HepG2 (cell line): Measurements from ENCODE around the gene AHCY. TPM values are rescaled to one million over a fixed set of nuclear protein-coding genes. Genes with fewer than 3 reads are reported as not detected.

Source experiments
- BCL6 ChIP-seq: IDR thresholded peaks from 2 replicates; pipeline ENCODE4 v1.6.1; 2016; ENCODE audit warnings: missing genetic modification reagents, missing compliant biosample characterization
- DPF2 ChIP-seq: sonication (generic); formaldehyde crosslinking; IDR thresholded peaks from 2 replicates; pipeline ENCODE4 v1.4.0; 2020; ENCODE audit warnings: mild to moderate bottlenecking, low read depth, missing genetic modification reagents, borderline replicate concordance
- GATAD1 ChIP-seq: IDR thresholded peaks from 2 replicates; pipeline ENCODE4 v1.6.1; 2016; ENCODE audit warnings: missing genetic modification reagents, missing compliant biosample characterization
- HNRNPK ChIP-seq: fragments of 200-400 bp; formaldehyde crosslinking; IDR thresholded peaks from 2 replicates; pipeline ENCODE4 v1.6.1; 2018; ENCODE audit warnings: low read length, low read depth, moderate library complexity, mild to moderate bottlenecking; ENCODE audit not compliant: poor library complexity, severe bottlenecking
- PTBP1 ChIP-seq: fragments of 200-400 bp; formaldehyde crosslinking; IDR thresholded peaks from 2 replicates; pipeline ENCODE4 v1.6.1; 2018; ENCODE audit warnings: low read length, low read depth; ENCODE audit not compliant: poor library complexity, severe bottlenecking
- RBFOX2 ChIP-seq: fragments of 200-400 bp; formaldehyde crosslinking; IDR thresholded peaks from 2 replicates; pipeline ENCODE4 v1.6.1; 2017; ENCODE audit warnings: low read depth, mild to moderate bottlenecking, low read length
- RFXANK ChIP-seq: IDR thresholded peaks from 2 replicates; pipeline ENCODE4 v1.6.1; 2016
- SMARCE1 ChIP-seq: fragments of 450-650 bp; IDR thresholded peaks from 2 replicates; pipeline ENCODE4 v1.6.1; 2017; ENCODE audit warnings: borderline replicate concordance
- TARDBP ChIP-seq: sonication (generic); formaldehyde crosslinking; IDR thresholded peaks from 2 replicates; pipeline ENCODE4 v1.8.0; 2022; ENCODE audit warnings: mild to moderate bottlenecking, missing genetic modification reagents
- TBX2 ChIP-seq: sonication (generic); formaldehyde crosslinking; IDR thresholded peaks from 2 replicates; pipeline ENCODE4 v1.5.0; 2020; ENCODE audit warnings: missing genetic modification reagents, mild to moderate bottlenecking, borderline replicate concordance
- TRIM24 ChIP-seq: sonication (generic); formaldehyde crosslinking; IDR thresholded peaks from 2 replicates; pipeline ENCODE4 v1.8.0; 2022; ENCODE audit warnings: mild to moderate bottlenecking, missing genetic modification reagents
- ZBTB7B ChIP-seq: sonication (generic); formaldehyde crosslinking; IDR thresholded peaks from 2 replicates; pipeline ENCODE4 v1.4.0; 2020; ENCODE audit warnings: missing genetic modification reagents
- ZNF124 ChIP-seq: sonication (generic); formaldehyde crosslinking; IDR thresholded peaks from 2 replicates; pipeline ENCODE4 v1.4.0; 2020; ENCODE audit warnings: missing genetic modification reagents
- ZNF337 ChIP-seq: sonication (generic); formaldehyde crosslinking; IDR thresholded peaks from 2 replicates; pipeline ENCODE4 v1.5.1; 2020; ENCODE audit warnings: missing genetic modification reagents, low read depth, mild to moderate bottlenecking, borderline replicate concordance
- ZNF354B ChIP-seq: sonication (generic); formaldehyde crosslinking; IDR thresholded peaks from 2 replicates; pipeline ENCODE4 v1.8.0; 2022; ENCODE audit warnings: mild to moderate bottlenecking, missing genetic modification reagents
- ZNF644 ChIP-seq: IDR thresholded peaks from 2 replicates; pipeline ENCODE4 v1.6.1; 2016; ENCODE audit warnings: low read depth
- ZNF737 ChIP-seq: sonication (generic); formaldehyde crosslinking; IDR thresholded peaks from 2 replicates; pipeline ENCODE4 v1.5.0; 2020; ENCODE audit warnings: missing genetic modification reagents, mild to moderate bottlenecking, borderline replicate concordance
- ZNF776 ChIP-seq: sonication (generic); formaldehyde crosslinking; IDR thresholded peaks from 2 replicates; pipeline ENCODE4 v1.4.0; 2020; ENCODE audit warnings: mild to moderate bottlenecking, missing genetic modification reagents
- ZNF777 ChIP-seq: sonication (generic); formaldehyde crosslinking; IDR thresholded peaks from 2 replicates; pipeline ENCODE4 v1.4.0; 2020; ENCODE audit warnings: missing genetic modification reagents
- polyA plus RNA-seq, 8 experiments: library from polyadenylated mRNA; depleted of rRNA in 3 of 8; stranded (reverse) in 7 of 8; unstranded in 1 of 8; fragments of >200 nt; fragmentation: Illumina TruSeq in 4 of 8; extraction: Trizol in 4 of 8; gene quantifications; 2 replicates each; pipeline versions ENCODE4 v1.2.1 to v1.2.3, GENCODE V29; 2011 to 2016; ENCODE audit warnings: low read depth in 4 of 8, missing spikeins in 1 of 8, mixed read lengths in 1 of 8; ENCODE audit not compliant: insufficient read depth in 1 of 8
- total RNA-seq, 5 experiments: library from RNA; depleted of rRNA; stranded (reverse); fragments of >200 nt; fragmentation: Illumina TruSeq; extraction: Trizol; gene quantifications; 2 replicates each; pipeline ENCODE4 v1.2.3, GENCODE V29; 2016; ENCODE audit warnings: low read depth in 1 of 5
- TF ChIP-seq, protein P1 (sequence below): IDR thresholded peaks from 2 replicates; pipeline ENCODE4 v1.6.1; 2016
- TF ChIP-seq, protein P2 (sequence below): IDR thresholded peaks from 2 replicates; pipeline ENCODE4 v1.6.1; 2016; ENCODE audit warnings: missing genetic modification reagents, missing compliant biosample characterization
- TF ChIP-seq, protein P3 (sequence below): fragments of 450-650 bp; IDR thresholded peaks from 2 replicates; pipeline ENCODE4 v1.6.1; 2017
- TF ChIP-seq, protein P4 (sequence below): sonication (generic); formaldehyde crosslinking; IDR thresholded peaks from 2 replicates; pipeline ENCODE4 v1.5.0; 2020; ENCODE audit warnings: mild to moderate bottlenecking, missing genetic modification reagents
- TF ChIP-seq, protein P5 (sequence below): fragments of 450-650 bp; IDR thresholded peaks from 2 replicates; pipeline ENCODE4 v1.6.1; 2017; ENCODE audit warnings: mild to moderate bottlenecking

Gene AHCY
- total and polyA plus RNA-seq, 2 of the 13 experiments (the other 11 are each of a cell fraction or from before 2014, with no cell fraction given) = 407 to 419 TPM

DNA sequence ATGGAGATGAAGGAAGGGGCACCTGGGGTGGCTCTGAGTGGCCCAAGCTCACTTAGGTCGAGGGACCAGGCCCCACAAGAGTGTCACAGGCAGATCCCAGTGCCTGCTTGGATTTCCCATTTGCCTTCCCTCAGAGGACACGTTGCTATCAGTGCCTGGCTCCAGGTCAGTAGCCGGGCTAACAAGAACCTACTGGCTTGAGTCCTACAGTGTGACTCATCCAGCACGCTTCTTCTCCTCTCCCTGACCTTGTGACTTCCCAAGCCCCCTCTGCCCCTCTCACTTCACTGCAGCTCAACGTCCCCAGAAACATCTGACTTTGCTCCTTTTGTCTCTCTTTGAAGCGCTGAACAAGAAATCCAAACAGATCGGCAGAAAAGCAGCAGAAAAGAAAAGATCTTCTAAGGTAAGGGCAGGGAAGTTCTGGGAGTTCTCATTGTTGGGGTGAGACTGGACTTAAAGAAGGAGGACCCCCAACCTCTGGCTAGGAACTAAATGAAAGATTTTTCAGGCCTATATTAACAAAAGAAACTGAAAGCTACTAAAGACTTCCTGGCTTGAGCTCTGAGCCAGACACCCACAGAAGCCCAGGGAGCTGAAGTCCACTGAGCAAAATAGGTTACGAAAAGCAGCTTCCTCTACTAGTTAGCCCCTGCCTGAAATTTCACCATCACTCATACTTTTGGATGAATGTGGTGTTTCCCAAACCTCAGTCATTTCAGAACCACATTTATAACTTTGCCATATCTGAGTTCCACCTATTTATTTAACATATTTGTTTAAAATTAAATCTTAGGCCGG, 40.5 kb downstream of the AHCY start (continued):
- no peak for TF ChIP-seq HNRNPK
- no peak for TF ChIP-seq ZNF777 (CRISPR knock-in tag)
- TF ChIP-seq, protein P1, sequence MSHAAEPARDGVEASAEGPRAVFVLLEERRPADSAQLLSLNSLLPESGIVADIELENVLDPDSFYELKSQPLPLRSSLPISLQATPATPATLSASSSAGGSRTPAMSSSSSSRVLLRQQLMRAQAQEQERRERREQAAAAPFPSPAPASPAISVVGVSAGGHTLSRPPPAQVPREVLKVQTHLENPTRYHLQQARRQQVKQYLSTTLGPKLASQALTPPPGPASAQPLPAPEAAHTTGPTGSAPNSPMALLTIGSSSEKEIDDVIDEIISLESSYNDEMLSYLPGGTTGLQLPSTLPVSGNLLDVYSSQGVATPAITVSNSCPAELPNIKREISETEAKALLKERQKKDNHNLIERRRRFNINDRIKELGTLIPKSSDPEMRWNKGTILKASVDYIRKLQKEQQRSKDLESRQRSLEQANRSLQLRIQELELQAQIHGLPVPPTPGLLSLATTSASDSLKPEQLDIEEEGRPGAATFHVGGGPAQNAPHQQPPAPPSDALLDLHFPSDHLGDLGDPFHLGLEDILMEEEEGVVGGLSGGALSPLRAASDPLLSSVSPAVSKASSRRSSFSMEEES = no peak
- TF ChIP-seq GATAD1 = no peak
- TF ChIP-seq, protein P2, sequence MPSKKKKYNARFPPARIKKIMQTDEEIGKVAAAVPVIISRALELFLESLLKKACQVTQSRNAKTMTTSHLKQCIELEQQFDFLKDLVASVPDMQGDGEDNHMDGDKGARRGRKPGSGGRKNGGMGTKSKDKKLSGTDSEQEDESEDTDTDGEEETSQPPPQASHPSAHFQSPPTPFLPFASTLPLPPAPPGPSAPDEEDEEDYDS (CRISPR knock-in tag) = no peak
- TF ChIP-seq TRIM24 = no peak
- no peak for TF ChIP-seq SMARCE1
- TF ChIP-seq ZNF124 = peak; percentile 49; the same call in 1 of the 2 replicates
- TF ChIP-seq TARDBP = no peak
- TF ChIP-seq, protein P3, sequence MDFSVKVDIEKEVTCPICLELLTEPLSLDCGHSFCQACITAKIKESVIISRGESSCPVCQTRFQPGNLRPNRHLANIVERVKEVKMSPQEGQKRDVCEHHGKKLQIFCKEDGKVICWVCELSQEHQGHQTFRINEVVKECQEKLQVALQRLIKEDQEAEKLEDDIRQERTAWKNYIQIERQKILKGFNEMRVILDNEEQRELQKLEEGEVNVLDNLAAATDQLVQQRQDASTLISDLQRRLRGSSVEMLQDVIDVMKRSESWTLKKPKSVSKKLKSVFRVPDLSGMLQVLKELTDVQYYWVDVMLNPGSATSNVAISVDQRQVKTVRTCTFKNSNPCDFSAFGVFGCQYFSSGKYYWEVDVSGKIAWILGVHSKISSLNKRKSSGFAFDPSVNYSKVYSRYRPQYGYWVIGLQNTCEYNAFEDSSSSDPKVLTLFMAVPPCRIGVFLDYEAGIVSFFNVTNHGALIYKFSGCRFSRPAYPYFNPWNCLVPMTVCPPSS = no peak
- TF ChIP-seq ZBTB7B (CRISPR knock-in tag) = 0 out of 2 replicates have a peak, but pooled peaks have one; percentile 37
- TF ChIP-seq ZNF776 (CRISPR knock-in tag) = no peak
- TF ChIP-seq RBFOX2 = no peak
- no peak for TF ChIP-seq PTBP1
- peak; percentile 61 for TF ChIP-seq DPF2
- TF ChIP-seq, protein P4, sequence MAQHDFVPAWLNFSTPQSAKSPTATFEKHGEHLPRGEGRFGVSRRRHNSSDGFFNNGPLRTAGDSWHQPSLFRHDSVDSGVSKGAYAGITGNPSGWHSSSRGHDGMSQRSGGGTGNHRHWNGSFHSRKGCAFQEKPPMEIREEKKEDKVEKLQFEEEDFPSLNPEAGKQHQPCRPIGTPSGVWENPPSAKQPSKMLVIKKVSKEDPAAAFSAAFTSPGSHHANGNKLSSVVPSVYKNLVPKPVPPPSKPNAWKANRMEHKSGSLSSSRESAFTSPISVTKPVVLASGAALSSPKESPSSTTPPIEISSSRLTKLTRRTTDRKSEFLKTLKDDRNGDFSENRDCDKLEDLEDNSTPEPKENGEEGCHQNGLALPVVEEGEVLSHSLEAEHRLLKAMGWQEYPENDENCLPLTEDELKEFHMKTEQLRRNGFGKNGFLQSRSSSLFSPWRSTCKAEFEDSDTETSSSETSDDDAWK = no peak
- TF ChIP-seq, protein P5, sequence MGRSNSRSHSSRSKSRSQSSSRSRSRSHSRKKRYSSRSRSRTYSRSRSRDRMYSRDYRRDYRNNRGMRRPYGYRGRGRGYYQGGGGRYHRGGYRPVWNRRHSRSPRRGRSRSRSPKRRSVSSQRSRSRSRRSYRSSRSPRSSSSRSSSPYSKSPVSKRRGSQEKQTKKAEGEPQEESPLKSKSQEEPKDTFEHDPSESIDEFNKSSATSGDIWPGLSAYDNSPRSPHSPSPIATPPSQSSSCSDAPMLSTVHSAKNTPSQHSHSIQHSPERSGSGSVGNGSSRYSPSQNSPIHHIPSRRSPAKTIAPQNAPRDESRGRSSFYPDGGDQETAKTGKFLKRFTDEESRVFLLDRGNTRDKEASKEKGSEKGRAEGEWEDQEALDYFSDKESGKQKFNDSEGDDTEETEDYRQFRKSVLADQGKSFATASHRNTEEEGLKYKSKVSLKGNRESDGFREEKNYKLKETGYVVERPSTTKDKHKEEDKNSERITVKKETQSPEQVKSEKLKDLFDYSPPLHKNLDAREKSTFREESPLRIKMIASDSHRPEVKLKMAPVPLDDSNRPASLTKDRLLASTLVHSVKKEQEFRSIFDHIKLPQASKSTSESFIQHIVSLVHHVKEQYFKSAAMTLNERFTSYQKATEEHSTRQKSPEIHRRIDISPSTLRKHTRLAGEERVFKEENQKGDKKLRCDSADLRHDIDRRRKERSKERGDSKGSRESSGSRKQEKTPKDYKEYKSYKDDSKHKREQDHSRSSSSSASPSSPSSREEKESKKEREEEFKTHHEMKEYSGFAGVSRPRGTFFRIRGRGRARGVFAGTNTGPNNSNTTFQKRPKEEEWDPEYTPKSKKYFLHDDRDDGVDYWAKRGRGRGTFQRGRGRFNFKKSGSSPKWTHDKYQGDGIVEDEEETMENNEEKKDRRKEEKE = no peak
- no peak for TF ChIP-seq BCL6 (CRISPR knock-in tag)
- TF ChIP-seq TBX2 (CRISPR knock-in tag) = peak; percentile 48; the same call in 1 of the 2 replicates
- TF ChIP-seq ZNF354B (CRISPR knock-in tag) = no peak
- no peak for TF ChIP-seq ZNF644 (CRISPR knock-in tag)
- TF ChIP-seq RFXANK (CRISPR knock-in tag) = no peak
- TF ChIP-seq ZNF737 = no peak
- no peak for TF ChIP-seq ZNF337 (CRISPR knock-in tag)
